Mucosa of descending colon (tissue), 3 donors: ENCODE data around the gene IL1RAPL2. TPM values are rescaled to one million over a fixed set of nuclear protein-coding genes. Genes with fewer than 3 reads are reported as not detected.

Experiments used
- ATAC-seq: fragments of 200-7000 bp; cut with Tn5 transposase; one replicate; pipeline ENCODE4 v1.9.1; 2020; ENCODE audit warnings: mild to moderate bottlenecking, moderate library complexity
- DNase-seq, 3 donors: peaks; one replicate each; pipeline ENCODE4 v3.0.0-alpha.2; 2020
- H3K36me3 ChIP-seq: fragments of 200-600 bp; one replicate; pipeline ENCODE4 v1.8.0; 2021; ENCODE audit warnings: low read depth, mild to moderate bottlenecking
- H3K4me1 ChIP-seq: fragments of 200-600 bp; one replicate; pipeline ENCODE4 v1.8.0; 2021; ENCODE audit warnings: low read depth, mild to moderate bottlenecking
- H3K4me3 ChIP-seq: fragments of 200-600 bp; one replicate; pipeline ENCODE4 v1.8.0; 2021; ENCODE audit warnings: mild to moderate bottlenecking
- H3K9me3 ChIP-seq: fragments of 200-600 bp; one replicate; pipeline ENCODE4 v1.8.0; 2021; ENCODE audit warnings: mild to moderate bottlenecking
- intact Hi-C, 2 donors: fragments of 100-400 bp; cut with DNase I in 1 of 2; cut with micrococcal nuclease in 1 of 2; formaldehyde crosslinking; loops; one replicate each; pipeline versions ENCODE4 v1.11.0 to v1.11.1; 2022; cut with DNase I, micrococcal nuclease
- total RNA-seq, 3 donors: library from RNA; stranded (reverse); fragmentation: NEBNext Ultra II Directional in 2 of 3; extraction: Animal tissue kit (Norgen Biotek cat#: 25700) in 2 of 3; gene quantifications; one replicate each; pipeline versions ENCODE4 v1.2.1 to v1.2.4, GENCODE V29; 2021 to 2023
- TF ChIP-seq, protein P1 (sequence below): fragments of 200-600 bp; IDR thresholded peaks from one replicate; pipeline ENCODE4 v1.8.0; 2022; ENCODE audit warnings: antibody characterized with exemption, mild to moderate bottlenecking
- donor health status: DM: no; HTN: no; CAD: no; lungs with moderate emphysema.
- donor health status: DM: no; HTN: no; CAD: no.
- donor health status: DM: no; HTN: yes; CAD: no.

IL1RAPL2 gene
- total RNA-seq, 3 donors from 2014 or later, result 0.19 TPM; not detected in 2

DNA sequence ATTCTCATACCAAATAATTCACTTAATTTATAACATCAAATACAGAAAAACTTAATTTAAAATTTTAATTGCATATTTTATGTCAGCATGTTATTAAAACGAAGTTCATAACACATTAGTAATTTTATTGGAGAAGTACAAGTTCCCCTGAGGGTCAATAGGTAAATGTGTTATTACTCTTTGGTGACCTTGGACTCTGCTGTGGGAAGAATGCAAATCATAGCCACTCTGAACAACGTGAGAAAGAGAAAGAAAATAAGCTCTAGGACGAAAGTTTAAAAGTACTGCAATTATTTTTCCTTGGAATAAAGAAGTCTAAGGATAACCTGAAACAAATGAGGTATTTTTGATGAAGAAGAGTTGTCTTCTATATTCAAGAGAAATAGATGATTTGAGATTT is 115.2 kb downstream of the IL1RAPL2 start:
- DNase-seq, result no peak
- intact Hi-C loops, result no loop called here
- Histone ChIP-seq H3K9me3 (no peaks in the 10 kb centered on the region), H3K36me3 (no peaks in the 10 kb centered on the region), H3K4me3 (no peak overlapping the region), H3K4me1 (no peaks in the 10 kb centered on the region)
- ATAC-seq, result no peak
- TF ChIP-seq, protein P1, sequence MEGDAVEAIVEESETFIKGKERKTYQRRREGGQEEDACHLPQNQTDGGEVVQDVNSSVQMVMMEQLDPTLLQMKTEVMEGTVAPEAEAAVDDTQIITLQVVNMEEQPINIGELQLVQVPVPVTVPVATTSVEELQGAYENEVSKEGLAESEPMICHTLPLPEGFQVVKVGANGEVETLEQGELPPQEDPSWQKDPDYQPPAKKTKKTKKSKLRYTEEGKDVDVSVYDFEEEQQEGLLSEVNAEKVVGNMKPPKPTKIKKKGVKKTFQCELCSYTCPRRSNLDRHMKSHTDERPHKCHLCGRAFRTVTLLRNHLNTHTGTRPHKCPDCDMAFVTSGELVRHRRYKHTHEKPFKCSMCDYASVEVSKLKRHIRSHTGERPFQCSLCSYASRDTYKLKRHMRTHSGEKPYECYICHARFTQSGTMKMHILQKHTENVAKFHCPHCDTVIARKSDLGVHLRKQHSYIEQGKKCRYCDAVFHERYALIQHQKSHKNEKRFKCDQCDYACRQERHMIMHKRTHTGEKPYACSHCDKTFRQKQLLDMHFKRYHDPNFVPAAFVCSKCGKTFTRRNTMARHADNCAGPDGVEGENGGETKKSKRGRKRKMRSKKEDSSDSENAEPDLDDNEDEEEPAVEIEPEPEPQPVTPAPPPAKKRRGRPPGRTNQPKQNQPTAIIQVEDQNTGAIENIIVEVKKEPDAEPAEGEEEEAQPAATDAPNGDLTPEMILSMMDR, result no peak

DNA sequence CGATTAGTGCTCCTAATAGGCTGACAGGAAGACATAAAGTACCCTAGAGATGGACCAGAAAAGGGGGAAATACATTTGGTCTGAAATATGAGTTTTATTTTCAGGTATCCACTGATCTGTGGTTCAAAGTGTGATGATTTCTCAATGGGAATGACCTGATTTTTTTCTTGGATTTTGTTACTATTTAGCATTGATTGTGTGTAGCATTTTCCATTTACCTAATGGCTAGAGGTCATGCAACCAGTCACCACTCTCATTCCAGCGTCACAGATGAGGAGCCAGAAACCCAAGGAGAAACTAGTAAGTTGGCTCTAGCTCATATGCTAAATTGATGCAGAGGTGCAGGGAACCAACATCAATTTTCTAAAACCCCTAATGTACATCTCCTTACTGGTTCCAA is 118.1 kb downstream of the IL1RAPL2 start:
- DNase-seq (no peak), ATAC-seq (no peak)
- TF ChIP-seq, protein P1, result no peak
- no peaks in the 10 kb centered on the region for H3K4me1 ChIP-seq
- H3K9me3 ChIP-seq, result no peaks in the 10 kb centered on the region
- intact Hi-C loops, result no loop called here
- no peaks in the 10 kb centered on the region for H3K36me3 ChIP-seq
- H3K4me3 ChIP-seq, result no peak overlapping the region

DNA sequence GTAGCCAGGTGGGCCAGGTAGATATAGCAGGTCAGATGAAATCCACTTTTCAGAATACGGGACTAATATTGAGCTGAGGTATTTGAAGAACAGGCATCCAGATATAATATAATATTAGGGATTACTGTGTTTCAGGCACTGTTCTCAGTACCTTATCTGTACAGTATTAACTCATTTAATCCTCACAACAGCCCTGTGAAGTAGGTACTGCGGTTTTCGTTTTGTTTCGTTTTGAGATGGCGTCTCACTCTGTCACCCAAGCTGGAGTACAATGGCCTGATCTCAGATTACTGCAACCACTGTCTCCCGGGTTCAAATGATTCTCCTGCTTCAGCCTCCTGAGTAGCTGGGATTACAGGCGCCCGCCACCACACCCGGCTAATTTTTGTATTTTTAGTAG is 129.6 kb downstream of the IL1RAPL2 start:
- DNase-seq (no peak), ATAC-seq (no peak)
- no peak overlapping the region for H3K4me3 ChIP-seq
- H3K9me3 ChIP-seq, result no peaks in the 10 kb centered on the region
- H3K4me1 ChIP-seq, result no peaks in the 10 kb centered on the region
- TF ChIP-seq, protein P1, result no peak
- intact Hi-C loops, result no loop called here
- no peaks in the 10 kb centered on the region for H3K36me3 ChIP-seq

DNA sequence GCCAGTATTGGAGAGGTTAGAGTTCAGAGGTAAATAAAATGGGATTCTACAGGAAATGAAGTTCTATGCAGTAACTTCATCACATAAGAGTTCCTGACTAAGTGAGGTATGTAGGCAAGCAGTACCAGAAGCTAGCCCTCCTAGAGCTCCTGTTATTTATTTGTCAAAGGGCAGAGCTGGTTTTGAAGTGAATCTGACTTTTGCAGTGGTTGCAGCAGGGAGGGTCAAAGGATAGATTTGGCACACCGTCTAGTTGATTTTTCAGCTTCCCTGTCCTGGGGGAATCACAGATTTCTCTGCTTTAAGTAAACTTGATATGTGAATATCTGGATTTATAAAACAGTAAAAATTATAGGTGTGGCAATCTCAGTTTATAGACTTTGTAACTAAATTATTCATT is 130.7 kb downstream of the IL1RAPL2 start:
- no peaks in the 10 kb centered on the region for H3K9me3 ChIP-seq
- no peaks in the 10 kb centered on the region for H3K4me1 ChIP-seq
- H3K36me3 ChIP-seq, result no peaks in the 10 kb centered on the region
- TF ChIP-seq, protein P1, result no peak
- ATAC-seq, result no peak
- intact Hi-C loops, result no loop called here
- no peak overlapping the region for H3K4me3 ChIP-seq
- DNase-seq, result no peak

DNA sequence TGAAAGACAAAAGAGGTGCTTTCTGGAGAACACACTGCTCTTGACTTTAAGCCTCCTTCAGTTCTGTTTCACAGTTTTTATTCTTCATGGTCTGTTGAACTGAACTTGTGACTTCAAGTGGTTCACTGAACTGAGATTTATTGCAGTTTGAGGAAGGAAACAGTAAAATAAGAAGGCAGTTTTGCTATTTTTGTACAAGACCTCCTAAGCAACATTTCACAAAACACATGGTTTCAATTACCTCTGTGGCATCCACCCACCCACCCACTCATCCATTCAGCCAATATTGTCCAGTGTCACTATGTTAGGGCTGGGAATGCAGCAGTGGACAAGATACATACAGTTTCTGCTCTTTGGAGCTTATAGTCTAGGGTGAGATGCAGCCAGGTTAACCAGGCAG is 131.3 kb downstream of the IL1RAPL2 start:
- ATAC-seq, result no peak

More for the DNA sequence above, 131.3 kb downstream of the IL1RAPL2 start:
- Histone ChIP-seq H3K4me3 (no peak overlapping the region), H3K36me3 (no peaks in the 10 kb centered on the region), H3K9me3 (no peaks in the 10 kb centered on the region), H3K4me1 (no peaks in the 10 kb centered on the region)
- TF ChIP-seq, protein P1, result no peak
- no peak for DNase-seq
- intact Hi-C loops, result no loop called here
